ENCODE measurements around the gene CAMTA2. TPM values are rescaled to one million over a fixed set of nuclear protein-coding genes. Genes with fewer than 3 reads are reported as not detected.

Gene CAMTA2
- total and polyA plus RNA-seq, 2 experiments from 2014 or later = 4.4 to 8.7 TPM

DNA sequence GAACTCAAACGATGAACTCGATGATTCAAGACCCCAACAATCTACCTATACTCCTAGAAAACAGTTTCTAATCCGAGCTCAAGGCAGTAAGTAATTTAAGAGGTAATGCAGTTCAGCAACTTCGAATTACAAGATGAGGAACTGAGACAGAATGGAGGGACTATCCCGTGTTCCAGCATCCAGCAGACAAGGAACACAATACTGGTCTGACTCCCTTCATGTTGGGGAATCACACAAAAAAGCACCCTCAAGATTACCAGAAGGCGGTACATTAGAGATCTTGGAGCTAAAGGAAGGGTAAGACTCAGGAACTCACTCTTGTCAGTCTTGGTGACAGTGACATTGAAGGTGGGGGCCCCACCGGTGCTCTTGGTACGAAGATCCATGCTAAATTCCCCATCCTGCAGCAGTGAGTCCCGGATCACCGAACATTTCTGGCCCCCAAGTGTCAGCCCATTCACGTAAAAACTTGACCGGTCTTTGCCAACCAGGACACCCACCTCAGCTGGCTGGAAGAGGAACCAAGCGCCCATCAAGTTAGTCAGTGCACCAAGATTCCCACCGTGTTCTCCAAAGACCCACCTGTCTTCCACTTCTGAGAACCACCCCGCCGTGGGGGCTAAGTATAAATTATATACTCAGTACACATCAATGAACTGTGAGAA, 41.0 kb downstream of the CAMTA2 start:
- H3F3A ChIP-seq (replicated peaks; ENCODE audit: low read depth) = peaks cover 50% of the 10 kb centered on the region

More for the DNA sequence above, 41.0 kb downstream of the CAMTA2 start:
- TF ChIP-seq STAT1 (IDR thresholded peaks at IDR 0.05; ENCODE audit: unreplicated experiment) (no peak), EZH2 (IDR thresholded peaks at IDR 0.05; ENCODE audit: low read depth, unreplicated experiment) (no peak), CREB1 (CRISPR knock-in tag; IDR thresholded peaks at IDR 0.05; ENCODE audit: low read depth) (no peak), POLR2AphosphoS5 (IDR thresholded peaks at IDR 0.05; ENCODE audit: low read depth) (peak; percentile 7; the same call in 1 of the 2 replicates), JUNB (IDR thresholded peaks at IDR 0.05; ENCODE audit: unreplicated experiment) (no peak)
- TF ChIP-seq, protein P1, sequence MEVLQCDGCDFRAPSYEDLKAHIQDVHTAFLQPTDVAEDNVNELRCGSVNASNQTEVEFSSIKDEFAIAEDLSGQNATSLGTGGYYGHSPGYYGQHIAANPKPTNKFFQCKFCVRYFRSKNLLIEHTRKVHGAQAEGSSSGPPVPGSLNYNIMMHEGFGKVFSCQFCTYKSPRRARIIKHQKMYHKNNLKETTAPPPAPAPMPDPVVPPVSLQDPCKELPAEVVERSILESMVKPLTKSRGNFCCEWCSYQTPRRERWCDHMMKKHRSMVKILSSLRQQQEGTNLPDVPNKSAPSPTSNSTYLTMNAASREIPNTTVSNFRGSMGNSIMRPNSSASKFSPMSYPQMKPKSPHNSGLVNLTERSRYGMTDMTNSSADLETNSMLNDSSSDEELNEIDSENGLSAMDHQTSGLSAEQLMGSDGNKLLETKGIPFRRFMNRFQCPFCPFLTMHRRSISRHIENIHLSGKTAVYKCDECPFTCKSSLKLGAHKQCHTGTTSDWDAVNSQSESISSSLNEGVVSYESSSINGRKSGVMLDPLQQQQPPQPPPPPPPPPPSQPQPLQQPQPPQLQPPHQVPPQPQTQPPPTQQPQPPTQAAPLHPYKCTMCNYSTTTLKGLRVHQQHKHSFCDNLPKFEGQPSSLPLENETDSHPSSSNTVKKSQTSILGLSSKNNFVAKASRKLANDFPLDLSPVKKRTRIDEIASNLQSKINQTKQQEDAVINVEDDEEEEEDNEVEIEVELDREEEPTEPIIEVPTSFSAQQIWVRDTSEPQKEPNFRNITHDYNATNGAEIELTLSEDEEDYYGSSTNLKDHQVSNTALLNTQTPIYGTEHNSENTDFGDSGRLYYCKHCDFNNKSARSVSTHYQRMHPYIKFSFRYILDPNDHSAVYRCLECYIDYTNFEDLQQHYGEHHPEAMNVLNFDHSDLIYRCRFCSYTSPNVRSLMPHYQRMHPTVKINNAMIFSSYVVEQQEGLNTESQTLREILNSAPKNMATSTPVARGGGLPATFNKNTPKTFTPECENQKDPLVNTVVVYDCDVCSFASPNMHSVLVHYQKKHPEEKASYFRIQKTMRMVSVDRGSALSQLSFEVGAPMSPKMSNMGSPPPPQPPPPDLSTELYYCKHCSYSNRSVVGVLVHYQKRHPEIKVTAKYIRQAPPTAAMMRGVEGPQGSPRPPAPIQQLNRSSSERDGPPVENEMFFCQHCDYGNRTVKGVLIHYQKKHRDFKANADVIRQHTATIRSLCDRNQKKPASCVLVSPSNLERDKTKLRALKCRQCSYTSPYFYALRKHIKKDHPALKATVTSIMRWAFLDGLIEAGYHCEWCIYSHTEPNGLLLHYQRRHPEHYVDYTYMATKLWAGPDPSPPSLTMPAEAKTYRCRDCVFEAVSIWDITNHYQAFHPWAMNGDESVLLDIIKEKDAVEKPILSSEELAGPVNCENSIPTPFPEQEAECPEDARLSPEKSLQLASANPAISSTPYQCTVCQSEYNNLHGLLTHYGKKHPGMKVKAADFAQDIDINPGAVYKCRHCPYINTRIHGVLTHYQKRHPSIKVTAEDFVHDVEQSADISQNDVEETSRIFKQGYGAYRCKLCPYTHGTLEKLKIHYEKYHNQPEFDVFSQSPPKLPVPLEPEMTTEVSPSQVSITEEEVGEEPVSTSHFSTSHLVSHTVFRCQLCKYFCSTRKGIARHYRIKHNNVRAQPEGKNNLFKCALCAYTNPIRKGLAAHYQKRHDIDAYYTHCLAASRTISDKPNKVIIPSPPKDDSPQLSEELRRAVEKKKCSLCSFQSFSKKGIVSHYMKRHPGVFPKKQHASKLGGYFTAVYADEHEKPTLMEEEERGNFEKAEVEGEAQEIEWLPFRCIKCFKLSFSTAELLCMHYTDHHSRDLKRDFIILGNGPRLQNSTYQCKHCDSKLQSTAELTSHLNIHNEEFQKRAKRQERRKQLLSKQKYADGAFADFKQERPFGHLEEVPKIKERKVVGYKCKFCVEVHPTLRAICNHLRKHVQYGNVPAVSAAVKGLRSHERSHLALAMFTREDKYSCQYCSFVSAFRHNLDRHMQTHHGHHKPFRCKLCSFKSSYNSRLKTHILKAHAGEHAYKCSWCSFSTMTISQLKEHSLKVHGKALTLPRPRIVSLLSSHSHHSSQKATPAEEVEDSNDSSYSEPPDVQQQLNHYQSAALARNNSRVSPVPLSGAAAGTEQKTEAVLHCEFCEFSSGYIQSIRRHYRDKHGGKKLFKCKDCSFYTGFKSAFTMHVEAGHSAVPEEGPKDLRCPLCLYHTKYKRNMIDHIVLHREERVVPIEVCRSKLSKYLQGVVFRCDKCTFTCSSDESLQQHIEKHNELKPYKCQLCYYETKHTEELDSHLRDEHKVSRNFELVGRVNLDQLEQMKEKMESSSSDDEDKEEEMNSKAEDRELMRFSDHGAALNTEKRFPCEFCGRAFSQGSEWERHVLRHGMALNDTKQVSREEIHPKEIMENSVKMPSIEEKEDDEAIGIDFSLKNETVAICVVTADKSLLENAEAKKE (CRISPR knock-in tag; IDR thresholded peaks at IDR 0.05) = no peak
- TF ChIP-seq, protein P2, sequence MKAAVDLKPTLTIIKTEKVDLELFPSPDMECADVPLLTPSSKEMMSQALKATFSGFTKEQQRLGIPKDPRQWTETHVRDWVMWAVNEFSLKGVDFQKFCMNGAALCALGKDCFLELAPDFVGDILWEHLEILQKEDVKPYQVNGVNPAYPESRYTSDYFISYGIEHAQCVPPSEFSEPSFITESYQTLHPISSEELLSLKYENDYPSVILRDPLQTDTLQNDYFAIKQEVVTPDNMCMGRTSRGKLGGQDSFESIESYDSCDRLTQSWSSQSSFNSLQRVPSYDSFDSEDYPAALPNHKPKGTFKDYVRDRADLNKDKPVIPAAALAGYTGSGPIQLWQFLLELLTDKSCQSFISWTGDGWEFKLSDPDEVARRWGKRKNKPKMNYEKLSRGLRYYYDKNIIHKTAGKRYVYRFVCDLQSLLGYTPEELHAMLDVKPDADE (IDR thresholded peaks at IDR 0.05) = no peak
- Histone ChIP-seq H2AFZ (no peak overlapping the region), H3K4me2 (peak overlapping the region; percentile 96), H3K79me2 (replicated peaks; ENCODE audit: insufficient read depth) (peaks cover 49% of the 10 kb centered on the region), H3K27me3 (ENCODE audit: insufficient read depth) (no peaks in the 10 kb centered on the region), H3K27ac (ENCODE audit: low read depth) (peak overlapping the region; percentile 100), H3K36me3 (ENCODE audit: insufficient read depth) (peaks cover 21% of the 10 kb centered on the region), H3K9me2 (ENCODE audit: insufficient read depth) (no peaks in the 10 kb centered on the region), H3K4me3 (peak overlapping the region; percentile 96), H3K4me1 (ENCODE audit: insufficient read depth) (peaks cover 39% of the 10 kb centered on the region), H4K20me1 (replicated peaks; ENCODE audit: insufficient read depth) (peaks cover 28% of the 10 kb centered on the region)
- peaks cover 42% of the 10 kb centered on the region for H3K4me1 Mint-ChIP-seq
- peak overlapping the region; percentile 92 for H3K4me3 Mint-ChIP-seq
- H3K36me3 Mint-ChIP-seq (ENCODE audit: low read depth) = peaks cover 62% of the 10 kb centered on the region
- no peak for ATAC-seq
- H3K9me3 Mint-ChIP-seq = no peaks in the 10 kb centered on the region; the same call in 2 of the 3 replicates
- no peak for DNase-seq (ENCODE audit: low spot score)
- peak overlapping the region; percentile 80 for H3K27ac Mint-ChIP-seq
- peaks cover 34% of the 10 kb centered on the region for H3K27me3 Mint-ChIP-seq (ENCODE audit: insufficient read depth, low read depth, poor library complexity)

Data from GM23338 (cell line).